K562 (cell line): ENCODE results near the gene NRP2. TPM values are rescaled to one million over a fixed set of nuclear protein-coding genes. Genes with fewer than 3 reads are reported as not detected.

Experiments used
- ATAC-seq: fragments of 200-7000 bp; cut with Tn5 transposase; 3 replicates; pipeline ENCODE4 v1.9.1; 2020; ENCODE audit warnings: moderate library complexity
- BruUV-seq: library from RNA; stranded (reverse); fragments of 400-500 nt; replicated peaks from 2 replicates; lab custom pipeline; 2021; lab: Mats Ljungman, UMichigan
- CTCF ChIA-PET: fragments of 300-600 bp; formaldehyde crosslinking; extraction: SDS; loops from one replicate; lab custom pipeline; 2021; ENCODE audit warnings: low intra/inter-chr PET ratio; lab: Yijun Ruan, JAX
- POLR2A ChIA-PET: fragments of 300-600, 350-650 bp; sonication (Branson Sonifier 250); formaldehyde crosslinking; extraction: SDS; loops from one replicate; lab custom pipeline; 2021; ENCODE audit warnings: antibody characterized with exemption, inconsistent platforms; lab: Yijun Ruan, JAX
- DNase-seq, 4 experiments: peaks; one replicate each; pipeline versions ENCODE4 v3.0.0 to v3.0.0-alpha.2; 2011 to 2018; ENCODE audit warnings: low spot score in 3 of 4, mixed read lengths in 3 of 4; ENCODE audit errors: extremely low read depth in 1 of 4
- FAIRE-seq: peaks from 2 replicates; lab custom pipeline; 2011; peaks lifted over from hg19 to GRCh38; lab: Jason Lieb, UNC
- H2AFZ ChIP-seq: 2 replicates; pipeline ENCODE4 v1.6.0; 2011; ENCODE audit warnings: low read depth, low read length, control low read depth, inconsistent platforms
- H3K27ac ChIP-seq: fragments of 200-600 bp; 3 replicates; pipeline ENCODE4 v1.8.0; 2011; ENCODE audit warnings: low read depth, mild to moderate bottlenecking, control low read depth, inconsistent platforms, low read length, moderate library complexity, mixed read lengths; ENCODE audit errors: extremely low read depth
- H3K27me3 ChIP-seq, 2 experiments: fragments of 300-600 bp in 1 of 2; 2 replicates in 1 of 2; 3 replicates in 1 of 2; pipeline versions ENCODE4 v1.6.0 to v1.8.0; 2011; ENCODE audit warnings: inconsistent platforms in 2 of 2, low read length in 2 of 2, mild to moderate bottlenecking in 1 of 2, mixed read lengths in 1 of 2, moderate library complexity in 1 of 2; ENCODE audit not compliant: control insufficient read depth in 2 of 2, insufficient read depth in 2 of 2
- H3K36me3 ChIP-seq: fragments of 300-600 bp; 3 replicates; pipeline ENCODE4 v1.8.0; 2011; ENCODE audit warnings: mild to moderate bottlenecking, low read length, inconsistent platforms; ENCODE audit not compliant: control insufficient read depth, insufficient read depth
- H3K4me1 ChIP-seq, 2 experiments: fragments of 200-600 bp in 1 of 2; replicated peaks in 1 of 2; 2 replicates in 1 of 2; 3 replicates in 1 of 2; pipeline versions ENCODE4 v1.5.1 to v1.8.0; 2011; ENCODE audit warnings: inconsistent platforms in 2 of 2, low read length in 2 of 2, mild to moderate bottlenecking in 1 of 2, mixed read lengths in 1 of 2, moderate library complexity in 1 of 2; ENCODE audit not compliant: control insufficient read depth in 2 of 2, insufficient read depth in 2 of 2
- H3K4me2 ChIP-seq: 2 replicates; pipeline ENCODE4 v1.6.1; 2011; ENCODE audit warnings: low read length, control low read depth, inconsistent platforms, mixed read lengths; ENCODE audit not compliant: insufficient read depth
- H3K4me3 ChIP-seq: fragments of 200-600 bp; sonication (generic), shearing (Covaris generic); 2 replicates; pipeline ENCODE4 v1.5.1; 2016; ENCODE audit warnings: control low read depth, inconsistent platforms
- H3K79me2 ChIP-seq: fragments of 200-600 bp; 3 replicates; pipeline ENCODE4 v1.8.0; 2011; ENCODE audit warnings: low read length, inconsistent platforms; ENCODE audit not compliant: control insufficient read depth, insufficient read depth
- H3K9ac ChIP-seq, 2 experiments: 2 replicates each; pipeline versions ENCODE4 v1.6.0 to v1.6.1; 2011; ENCODE audit warnings: low read depth in 2 of 2, low read length in 2 of 2, control low read depth in 1 of 2, inconsistent platforms in 1 of 2, mild to moderate bottlenecking in 1 of 2, mixed read lengths in 1 of 2; ENCODE audit not compliant: insufficient read depth in 1 of 2
- H3K9me1 ChIP-seq: one replicate; pipeline ENCODE4 v1.6.0; 2011; ENCODE audit warnings: inconsistent platforms, mild to moderate bottlenecking, low read length, moderate library complexity; ENCODE audit not compliant: control insufficient read depth, insufficient read depth
- H3K9me3 ChIP-seq: replicated peaks from 2 replicates; pipeline ENCODE4 v1.5.1; 2011; ENCODE audit warnings: low read depth, low read length, inconsistent platforms; ENCODE audit not compliant: control insufficient read depth, insufficient read depth
- H4K20me1 ChIP-seq: replicated peaks from 2 replicates; pipeline ENCODE4 v1.6.1; 2011; ENCODE audit warnings: low read length, inconsistent platforms, mixed read lengths; ENCODE audit not compliant: control insufficient read depth, insufficient read depth
- ADNP ChIP-seq: fragments of 200-800 bp; sonication (Bioruptor generic); IDR thresholded peaks from 2 replicates; pipeline ENCODE4 v1.6.1; 2016; ENCODE audit warnings: missing genetic modification characterization, missing compliant biosample characterization
- ARHGAP35 ChIP-seq: fragments of 450-650 bp; IDR thresholded peaks from 2 replicates; pipeline ENCODE4 v1.6.1; 2018; ENCODE audit not compliant: partially characterized antibody
- CUX1 ChIP-seq: fragments of 200-800 bp; sonication (Bioruptor generic); IDR thresholded peaks from 2 replicates; pipeline ENCODE4 v1.6.1; 2016; ENCODE audit warnings: missing genetic modification characterization, missing compliant biosample characterization
- GABPA ChIP-seq: fragments of 200-800 bp; sonication (Bioruptor generic); conservative IDR thresholded peaks from 2 replicates; pipeline ENCODE4 v1.6.1; 2016; ENCODE audit warnings: low read depth, missing genetic modification characterization, missing compliant biosample characterization
- POLR2H ChIP-seq: IDR thresholded peaks from 2 replicates; pipeline ENCODE4 v1.6.1; 2016; ENCODE audit warnings: missing genetic modification characterization, low read depth, mild to moderate bottlenecking, control low read depth, missing compliant biosample characterization, moderate library complexity
- RBM34 ChIP-seq: fragments of 200-400 bp; formaldehyde crosslinking; IDR thresholded peaks from 2 replicates; pipeline ENCODE4 v1.6.1; 2018; ENCODE audit warnings: low read length, borderline replicate concordance; ENCODE audit not compliant: insufficient read depth
- SMARCA4 ChIP-seq: fragments of 450-650 bp; IDR thresholded peaks from 2 replicates; pipeline ENCODE4 v1.6.1; 2016
- TCF7L2 ChIP-seq: fragments of 150-350 bp; IDR thresholded peaks from 2 replicates; pipeline ENCODE4 v1.6.1; 2016; ENCODE audit warnings: low read depth, mild to moderate bottlenecking, low read length, moderate library complexity
- TCFL5 ChIP-seq: fragments of 250-450 bp; sonication (Bioruptor Pico); conservative IDR thresholded peaks from 2 replicates; pipeline ENCODE4 v1.6.1; 2021; ENCODE audit warnings: mild to moderate bottlenecking, moderate library complexity, matching md5 sums
- ZNF146 ChIP-seq: IDR thresholded peaks from one replicate; pipeline ENCODE4 v1.6.1; 2018; ENCODE audit warnings: missing compliant biosample characterization; ENCODE audit not compliant: unreplicated experiment
- ZNF232 ChIP-seq: sonication (generic); formaldehyde crosslinking; IDR thresholded peaks from 2 replicates; pipeline ENCODE4 v1.8.0; 2022; ENCODE audit warnings: mild to moderate bottlenecking, missing genetic modification reagents
- ZNF384 ChIP-seq: IDR thresholded peaks from 2 replicates; pipeline ENCODE4 v1.6.1; 2012; ENCODE audit warnings: low read depth, low read length, improper control_type of control experiment
- WGBS: fragments of 100-300 bp; shearing (Covaris generic); methylation state at CpG from one replicate; pipeline ENCODE4 v1.1.6; 2016; ENCODE audit warnings: low coverage, mixed read lengths; ENCODE audit not compliant: insufficient coverage; ENCODE audit errors: missing lambda C conversion rate; 5-methylcytosine and 5-hydroxymethylcytosine counted together
- in situ Hi-C: fragments of 300-500 bp; cut with MboI; formaldehyde crosslinking; loops from 4 replicates; pipeline ENCODE4 v1.15.0; 2018; ENCODE audit warnings: inconsistent platforms, mixed read lengths
- intact Hi-C: fragments of 100-400 bp; cut with micrococcal nuclease; formaldehyde crosslinking; loops from 2 replicates; pipeline ENCODE4 v1.14.2; 2022
- polyA plus RNA-seq, 8 experiments: library from polyadenylated mRNA; depleted of rRNA in 4 of 8; stranded (reverse) in 5 of 8; unstranded in 3 of 8; fragments of >200 nt; fragmentation: Nextera tagmentation in 2 of 8; fragmentation: Illumina TruSeq in 1 of 8; extraction: Ambion mirVana in 2 of 8; extraction: Trizol in 1 of 8; gene quantifications; 2 replicates each; pipeline versions ENCODE4 v1.2.1 to v1.2.3, GENCODE V29; 2011 to 2014; ENCODE audit warnings: inconsistent platforms in 1 of 8, missing spikeins in 1 of 8
- total RNA-seq, 7 experiments: library from RNA; depleted of rRNA in 6 of 7; stranded (reverse); fragments of >200 nt in 6 of 7; fragmentation: Illumina TruSeq in 2 of 7; extraction: Trizol in 2 of 7; gene quantifications; 2 replicates each; pipeline versions ENCODE4 v1.2.1 to v1.2.3, GENCODE V29; 2011 to 2021; ENCODE audit warnings: low replicate concordance in 1 of 7

The NRP2 gene
- total and polyA plus RNA-seq, 9 of the 15 experiments (the other 6 are each of a cell fraction or from before 2014, with no cell fraction given) = 0.05 to 0.31 (median 0.15) TPM; not detected in 5

GRCh38 chr2:205685314-205686055 is 3.2 kb downstream of the NRP2 start (continued):
- no peak for TF ChIP-seq RBM34
- no peak for TF ChIP-seq POLR2H (tag)
- no peak for TF ChIP-seq ZNF232 (CRISPR knock-in tag)
- TF ChIP-seq ARHGAP35 = no peak

GRCh38 chr2:205686056-205686782 is 3.9 kb downstream of the NRP2 start:
- Histone ChIP-seq H3K9me1 (no peaks in the 10 kb centered on the region), H3K27me3 (peaks cover 3 to 42% of the 10 kb centered on the region in 2 experiments; a peak in 3 of 5 replicates), H3K9ac (no peak overlapping the region), H3K4me2 (no peak overlapping the region), H3K4me3 (no peak overlapping the region), H2AFZ (no peak overlapping the region), H3K36me3 (no peaks in the 10 kb centered on the region), H3K9me3 (no peaks in the 10 kb centered on the region), H4K20me1 (no peaks in the 10 kb centered on the region), H3K4me1 (peaks cover 0 to 17% of the 10 kb centered on the region in 2 experiments; a peak in 2 of 5 replicates), H3K79me2 (no peaks in the 10 kb centered on the region), H3K27ac (no peak overlapping the region)
- DNase-seq = no peak
- BruUV-seq = no TSS peak
- in situ Hi-C loops = loop anchor here (25.0 kb wide), 1 partner anchor 1424 kb away; no protein-coding TSS in a partner anchor
- intact Hi-C loops = no loop called here
- 5% methylated on average over 15 of the region's 45 CpGs for WGBS
- ChIA-PET POLR2A (no interaction called here), CTCF (no interaction called here)
- FAIRE-seq = no peak
- no peak for ATAC-seq
- TF ChIP-seq ZNF146 (CRISPR knock-in tag) = no peak
- no peak for TF ChIP-seq ADNP (tag)
- no peak for TF ChIP-seq TCFL5
- no peak for TF ChIP-seq CUX1 (CRISPR knock-in tag)
- no peak for TF ChIP-seq TCF7L2
- no peak for TF ChIP-seq SMARCA4
- TF ChIP-seq ZNF384 = no peak
- no peak for TF ChIP-seq GABPA
